Transverse colon (tissue), 4 donors: ENCODE data around the gene MYBPC1.
A peak's percentile ranks its signal among the peaks of the same experiment; 100 is the strongest.

Experiments used
- CTCF ChIP-seq, 5 experiments: fragments of 200-600 bp in 3 of 5; fragments of 450-650 bp in 2 of 5; sonication (generic) in 3 of 5; IDR thresholded peaks; 1 replicate in 2 of 5; 2 replicates in 3 of 5; pipeline ENCODE4 v1.5.1; 2016 to 2017; ENCODE audit warnings: antibody characterized with exemption in 5 of 5, inconsistent platforms in 3 of 5, mild to moderate bottlenecking in 2 of 5, moderate library complexity in 1 of 5
- POLR2A ChIP-seq: fragments of 450-650 bp; IDR thresholded peaks from one replicate; pipeline ENCODE4 v1.6.1; 2016; ENCODE audit warnings: antibody characterized with exemption, mild to moderate bottlenecking, moderate library complexity
- POLR2AphosphoS5 ChIP-seq, 3 donors: sonication (generic); formaldehyde crosslinking; IDR thresholded peaks; one replicate each; pipeline ENCODE4 v1.6.1; 2016; ENCODE audit warnings: antibody characterized with exemption in 3 of 3

DNA sequence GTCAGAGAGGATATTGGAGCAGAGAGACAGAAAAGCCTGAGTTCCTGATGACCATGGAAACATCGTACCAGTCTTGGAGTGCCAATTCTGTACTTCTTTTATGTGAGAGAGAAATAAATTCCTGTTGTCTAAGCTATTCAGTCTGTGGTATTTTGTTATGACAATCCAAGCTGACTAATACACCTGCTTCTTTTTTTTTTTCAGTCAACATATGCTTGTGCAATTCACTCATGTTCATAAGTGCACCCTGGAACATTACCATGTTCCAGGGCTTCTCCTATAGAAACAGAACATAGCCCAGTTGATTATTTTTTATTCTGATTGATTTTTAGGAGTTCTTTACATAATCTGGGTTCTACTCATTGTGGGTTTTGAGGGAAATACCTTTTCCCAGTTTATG, 100.9 kb downstream of the MYBPC1 start:
- no peak for TF ChIP-seq POLR2A
- TF ChIP-seq CTCF (IDR thresholded peaks at IDR 0.05), result no peak
- TF ChIP-seq POLR2AphosphoS5 (IDR thresholded peaks at IDR 0.05), result peak in 1 of 3 donors; percentile 12
